Epithelial cell of esophagus (primary cell): Measurements from ENCODE around the gene DOCK9.
A peak's percentile ranks its signal among the peaks of the same experiment; 100 is the strongest.

ENCODE experiments used
- DNase-seq: peaks from one replicate; pipeline ENCODE4 v3.0.0; 2010; ENCODE audit warnings: low read depth
- H3K4me3 ChIP-seq: 2 replicates; pipeline ENCODE4 v1.5.1; 2011; ENCODE audit warnings: mild to moderate bottlenecking, low read length, control low read depth
- CTCF ChIP-seq: IDR thresholded peaks from 2 replicates; pipeline ENCODE4 v1.5.1; 2011; ENCODE audit warnings: low read depth, mild to moderate bottlenecking, low read length, control low read depth, inconsistent platforms; ENCODE audit not compliant: insufficient read depth; ENCODE audit errors: missing control alignments

The DOCK9 gene

GRCh38 chr13:98780451-98780850 lies 197.4 kb downstream of the DOCK9 start:
- no peak for TF ChIP-seq CTCF
- DNase-seq: no peak
- no peak overlapping the region for H3K4me3 ChIP-seq

DNA sequence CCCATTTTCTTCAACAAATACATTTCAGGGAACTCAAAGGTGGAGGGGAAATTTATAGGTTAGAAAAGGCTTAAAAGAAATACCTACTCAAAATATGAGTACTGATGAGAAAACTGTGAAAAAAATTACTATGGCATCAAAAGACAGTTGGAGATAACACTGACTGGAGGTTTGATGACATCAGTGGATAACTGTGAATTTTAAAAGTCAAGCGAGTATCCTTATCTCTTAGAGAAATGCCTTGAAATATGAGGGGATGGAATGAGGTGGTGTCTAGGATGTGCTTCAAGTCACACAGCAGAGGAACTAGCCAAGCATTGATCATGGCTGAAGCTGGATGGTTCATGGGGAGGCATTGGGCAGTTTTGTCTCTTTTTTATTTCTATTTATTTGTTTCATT lies 198.2 kb downstream of the DOCK9 start:
- DNase-seq: no peak
- no peak for TF ChIP-seq CTCF
- H3K4me3 ChIP-seq: no peak overlapping the region

DNA sequence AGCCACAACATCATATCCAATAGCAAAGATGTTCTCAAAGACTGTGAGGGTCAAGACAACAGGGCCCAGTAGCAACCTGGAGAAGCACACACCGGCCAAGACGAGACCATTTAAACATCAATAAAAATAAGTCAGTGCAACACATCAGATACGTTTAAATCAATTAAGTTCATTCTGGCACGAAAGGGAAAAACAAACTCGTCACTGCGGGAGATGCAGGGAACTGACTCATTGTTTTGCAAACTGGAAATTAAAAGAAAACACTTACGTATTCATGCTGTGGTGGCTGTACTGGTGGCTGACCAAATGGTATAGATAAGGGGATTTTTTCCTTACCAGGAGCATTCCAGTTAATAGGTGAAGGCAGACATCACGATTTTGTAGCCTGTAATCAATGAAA lies 199.1 kb downstream of the DOCK9 start:
- TF ChIP-seq CTCF: no peak
- H3K4me3 ChIP-seq: no peak overlapping the region
- DNase-seq: peak; percentile 15

GRCh38 chr13:98776644-98777043 lies 201.2 kb downstream of the DOCK9 start:
- no peak for TF ChIP-seq CTCF
- DNase-seq: no peak
- H3K4me3 ChIP-seq: no peak overlapping the region

DNA sequence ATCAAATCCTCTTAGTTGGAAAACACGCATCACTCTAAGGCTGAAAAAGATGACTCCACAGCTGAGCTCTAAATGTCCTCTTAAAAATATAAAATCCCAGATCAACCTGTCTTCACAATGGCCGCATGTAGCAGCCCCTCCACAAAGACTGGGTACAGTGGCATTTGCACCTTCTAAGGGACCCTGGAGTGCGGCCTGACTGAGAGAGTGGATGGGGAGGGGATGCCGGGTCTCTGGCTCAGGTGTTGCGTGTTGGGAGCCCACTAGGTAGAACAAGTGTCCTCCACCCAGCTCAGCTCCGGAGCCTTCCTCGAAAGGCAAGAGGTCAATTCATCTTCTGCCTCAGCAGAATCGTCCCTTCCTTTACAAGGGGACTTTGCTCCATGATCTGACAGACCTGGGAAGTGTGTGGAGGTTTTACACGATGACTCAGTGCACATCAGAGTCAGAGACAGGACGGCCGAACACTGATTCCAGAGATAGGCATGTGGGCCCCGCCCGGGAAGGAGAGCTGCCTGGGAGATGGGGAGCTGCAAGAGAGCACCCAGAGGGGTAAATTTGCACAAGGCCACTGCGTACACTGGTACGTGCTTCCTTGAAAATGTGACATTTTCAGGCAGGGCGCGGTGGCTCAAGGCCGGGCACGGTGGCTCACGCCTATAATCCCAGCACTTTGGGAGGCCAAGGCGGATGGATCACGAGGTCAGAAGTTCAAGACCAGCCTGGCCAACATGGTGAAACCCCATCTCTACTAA lies 201.8 kb downstream of the DOCK9 start:
- no peak for TF ChIP-seq CTCF
- no peak overlapping the region for H3K4me3 ChIP-seq
- DNase-seq: peak; percentile 94

DNA sequence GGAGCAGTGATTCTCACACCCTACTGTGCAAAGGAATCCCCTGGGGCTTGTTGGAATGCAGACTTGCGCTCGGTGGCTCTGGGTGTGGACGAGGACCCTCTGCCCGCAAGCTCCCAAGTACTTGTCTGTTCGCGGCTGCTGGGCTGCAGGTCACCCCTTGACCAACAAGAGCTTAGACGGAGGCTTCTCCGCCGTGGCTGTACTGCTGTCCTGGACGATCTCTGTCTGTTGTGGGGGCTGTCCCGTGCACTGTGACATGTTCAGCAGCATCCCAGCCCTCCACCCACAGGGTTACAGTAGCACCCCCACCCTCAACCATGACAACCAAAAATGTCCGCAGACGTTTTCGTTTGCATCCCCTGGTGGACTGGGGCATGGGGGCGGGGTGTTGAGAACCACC lies 202.5 kb downstream of the DOCK9 start:
- no peak for DNase-seq
- no peak for TF ChIP-seq CTCF
- no peak overlapping the region for H3K4me3 ChIP-seq

- no peak for DNase-seq
- no peak overlapping the region for H3K4me3 ChIP-seq
- TF ChIP-seq CTCF: no peak
These were observed 203.1 kb downstream of the DOCK9 start for GRCh38 chr13:98774776-98775175.
